B cell (primary cell): ENCODE data around the gene LYST.

ENCODE experiments used
- CTCF ChIP-seq: fragments of 200-600 bp; IDR thresholded peaks from one replicate; pipeline ENCODE4 v1.8.0; 2022; ENCODE audit warnings: antibody characterized with exemption, mild to moderate bottlenecking
- EZH2 ChIP-seq: IDR thresholded peaks from 2 replicates; pipeline ENCODE4 v1.6.1; 2012; ENCODE audit warnings: borderline replicate concordance, low read depth, mild to moderate bottlenecking, moderate library complexity, low read length; ENCODE audit not compliant: insufficient read depth, poor library complexity, severe bottlenecking

- TF ChIP-seq CTCF = no peak
- TF ChIP-seq EZH2 = no peak
Observed at GRCh38 chr1:235622936-235623779, 243.5 kb downstream of the LYST start.
